ENCODE measurements around the gene CYBA. TPM values are rescaled to one million over a fixed set of nuclear protein-coding genes. Genes with fewer than 3 reads are reported as not detected.
A peak's percentile ranks its signal among the peaks of the same experiment; 100 is the strongest.

The CYBA gene
- total and polyA plus RNA-seq, 9 donors, result 6.5 to 244 (median 56.6) TPM

DNA sequence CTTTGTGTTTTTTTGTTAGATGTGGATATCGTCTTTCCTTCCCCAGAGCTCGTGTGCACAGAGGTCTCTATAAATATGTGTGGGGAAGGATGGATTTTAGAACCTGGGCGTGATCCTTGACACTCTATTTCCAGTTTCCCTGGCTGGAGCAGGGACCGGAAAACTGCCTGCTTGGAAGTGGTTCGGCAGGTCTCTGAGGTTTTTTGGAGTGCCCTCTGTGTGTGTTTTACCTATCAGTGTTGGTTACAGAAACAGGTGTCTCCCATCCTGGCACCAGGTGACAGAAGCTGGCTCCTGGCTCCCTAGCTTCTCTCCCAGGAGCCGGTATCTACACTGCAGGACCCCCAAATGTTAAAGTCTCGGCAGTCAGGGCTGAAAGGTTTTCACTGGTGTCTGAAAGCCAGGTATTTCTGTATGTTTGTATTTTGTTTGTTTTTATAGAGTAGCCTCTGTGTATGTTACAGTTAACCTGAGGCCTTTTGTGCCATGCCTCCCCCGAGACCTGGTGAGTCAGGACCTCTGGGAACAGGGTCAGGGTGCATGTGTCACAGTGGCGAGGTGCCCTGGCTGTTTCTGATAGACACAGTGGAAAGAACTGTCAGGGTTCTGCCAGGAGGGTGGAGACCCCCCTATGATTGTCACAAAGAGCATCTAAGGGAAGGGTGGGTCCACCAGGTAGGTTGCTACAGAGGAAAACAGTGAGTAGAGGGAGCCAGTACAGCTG, 49.4 kb downstream of the CYBA start:
- Histone ChIP-seq H3K36me3 (no peaks in the 10 kb centered on the region), H3K4me3 (no peak overlapping the region), H3K27me3 (no peaks in the 10 kb centered on the region), H3K9me3 (no peaks in the 10 kb centered on the region), H3K4me1 (ENCODE audit: insufficient read depth) (no peaks in the 10 kb centered on the region), H3K27ac (no peak overlapping the region)
- intact Hi-C loops (cut with DNase I), result no loop called here
- no peak for TF ChIP-seq EP300 (IDR thresholded peaks at IDR 0.05)
- TF ChIP-seq POLR2A (IDR thresholded peaks at IDR 0.05), result no peak
- TF ChIP-seq, protein P1, sequence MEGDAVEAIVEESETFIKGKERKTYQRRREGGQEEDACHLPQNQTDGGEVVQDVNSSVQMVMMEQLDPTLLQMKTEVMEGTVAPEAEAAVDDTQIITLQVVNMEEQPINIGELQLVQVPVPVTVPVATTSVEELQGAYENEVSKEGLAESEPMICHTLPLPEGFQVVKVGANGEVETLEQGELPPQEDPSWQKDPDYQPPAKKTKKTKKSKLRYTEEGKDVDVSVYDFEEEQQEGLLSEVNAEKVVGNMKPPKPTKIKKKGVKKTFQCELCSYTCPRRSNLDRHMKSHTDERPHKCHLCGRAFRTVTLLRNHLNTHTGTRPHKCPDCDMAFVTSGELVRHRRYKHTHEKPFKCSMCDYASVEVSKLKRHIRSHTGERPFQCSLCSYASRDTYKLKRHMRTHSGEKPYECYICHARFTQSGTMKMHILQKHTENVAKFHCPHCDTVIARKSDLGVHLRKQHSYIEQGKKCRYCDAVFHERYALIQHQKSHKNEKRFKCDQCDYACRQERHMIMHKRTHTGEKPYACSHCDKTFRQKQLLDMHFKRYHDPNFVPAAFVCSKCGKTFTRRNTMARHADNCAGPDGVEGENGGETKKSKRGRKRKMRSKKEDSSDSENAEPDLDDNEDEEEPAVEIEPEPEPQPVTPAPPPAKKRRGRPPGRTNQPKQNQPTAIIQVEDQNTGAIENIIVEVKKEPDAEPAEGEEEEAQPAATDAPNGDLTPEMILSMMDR (IDR thresholded peaks at IDR 0.05), result no peak
- DNase-seq, result no peak
- 85 to 88% (median 86%) methylated on average over 9 of the region's 9 CpGs for WGBS, 3 donors

DNA sequence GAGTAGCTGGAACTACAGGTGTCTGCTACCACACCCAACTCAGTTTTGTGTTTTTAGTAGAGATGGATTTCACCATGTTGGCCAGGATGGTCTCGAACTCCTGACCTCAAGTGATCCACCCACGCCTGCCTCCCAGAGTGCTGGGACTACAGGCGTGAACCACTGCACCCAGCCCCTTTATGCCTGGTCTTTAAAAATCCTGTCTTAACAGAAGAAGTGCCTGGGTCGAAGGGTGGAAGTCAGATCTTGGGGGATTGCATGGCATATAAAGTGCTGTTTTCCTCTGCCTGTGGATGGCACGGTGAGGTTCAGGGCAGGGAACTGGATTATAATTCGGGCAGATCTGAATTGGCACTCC, 50.3 kb downstream of the CYBA start:
- WGBS, 3 donors, result 89 to 91% (median 91%) methylated on average over 6 of the region's 6 CpGs
- Histone ChIP-seq H3K27ac (no peak overlapping the region), H3K36me3 (no peaks in the 10 kb centered on the region), H3K4me3 (no peak overlapping the region), H3K4me1 (ENCODE audit: insufficient read depth) (no peaks in the 10 kb centered on the region), H3K9me3 (no peaks in the 10 kb centered on the region), H3K27me3 (no peaks in the 10 kb centered on the region)
- TF ChIP-seq, protein P1 (IDR thresholded peaks at IDR 0.05), result no peak
- TF ChIP-seq POLR2A (IDR thresholded peaks at IDR 0.05) (no peak), EP300 (IDR thresholded peaks at IDR 0.05) (no peak)
- DNase-seq, result no peak
- intact Hi-C loops (cut with DNase I), result no loop called here

DNA sequence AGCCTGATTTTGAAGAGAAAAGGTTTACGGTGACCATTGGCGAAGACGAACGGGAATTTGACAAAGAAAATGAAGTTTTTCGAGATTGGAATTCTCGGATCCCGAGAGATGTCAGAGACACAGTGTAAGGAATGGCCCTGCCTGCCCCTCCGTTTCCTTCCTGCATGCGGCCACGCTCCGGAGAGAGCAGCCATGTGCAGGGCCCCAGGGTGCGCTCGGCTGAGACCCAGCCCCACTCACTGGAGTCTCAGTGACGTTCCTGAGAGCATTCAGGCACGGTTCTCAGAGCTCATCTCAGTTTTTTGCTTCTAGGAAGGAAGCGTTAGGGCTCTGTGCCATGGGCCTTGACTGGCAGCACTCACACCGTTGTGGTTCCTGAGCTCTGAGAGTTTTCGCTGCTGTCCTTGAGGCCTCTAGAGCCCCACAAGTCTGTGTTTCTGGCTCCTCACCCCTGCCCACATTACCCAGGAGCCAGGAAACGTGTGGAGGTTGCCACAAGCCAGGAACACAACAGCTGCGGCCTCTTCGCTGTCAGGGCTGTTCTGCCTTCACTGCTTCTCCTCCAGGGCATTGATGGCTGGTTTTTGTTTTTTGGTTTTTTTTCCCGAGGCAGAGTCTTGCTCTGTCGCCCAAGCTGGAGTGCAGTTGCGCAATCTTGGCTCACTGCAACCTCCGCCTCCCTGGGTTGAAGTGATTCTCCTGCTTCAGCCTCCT, 50.9 kb downstream of the CYBA start:
- no peaks in the 10 kb centered on the region for H3K36me3 ChIP-seq
- H3K4me3 ChIP-seq, result no peak overlapping the region
- no peak for TF ChIP-seq EP300 (IDR thresholded peaks at IDR 0.05)
- TF ChIP-seq POLR2A (IDR thresholded peaks at IDR 0.05), result no peak
- TF ChIP-seq, protein P1 (IDR thresholded peaks at IDR 0.05), result no peak
- peak in 2 of 5 donors; percentile 26 to 54 for DNase-seq
- H3K27me3 ChIP-seq, result no peaks in the 10 kb centered on the region
- intact Hi-C loops (cut with DNase I), result no loop called here
- no peaks in the 10 kb centered on the region for H3K4me1 ChIP-seq (ENCODE audit: insufficient read depth)
- 74 to 80% (median 79%) methylated on average over 25 of the region's 25 CpGs for WGBS, 3 donors
- no peaks in the 10 kb centered on the region for H3K9me3 ChIP-seq
- H3K27ac ChIP-seq, result no peak overlapping the region

DNA sequence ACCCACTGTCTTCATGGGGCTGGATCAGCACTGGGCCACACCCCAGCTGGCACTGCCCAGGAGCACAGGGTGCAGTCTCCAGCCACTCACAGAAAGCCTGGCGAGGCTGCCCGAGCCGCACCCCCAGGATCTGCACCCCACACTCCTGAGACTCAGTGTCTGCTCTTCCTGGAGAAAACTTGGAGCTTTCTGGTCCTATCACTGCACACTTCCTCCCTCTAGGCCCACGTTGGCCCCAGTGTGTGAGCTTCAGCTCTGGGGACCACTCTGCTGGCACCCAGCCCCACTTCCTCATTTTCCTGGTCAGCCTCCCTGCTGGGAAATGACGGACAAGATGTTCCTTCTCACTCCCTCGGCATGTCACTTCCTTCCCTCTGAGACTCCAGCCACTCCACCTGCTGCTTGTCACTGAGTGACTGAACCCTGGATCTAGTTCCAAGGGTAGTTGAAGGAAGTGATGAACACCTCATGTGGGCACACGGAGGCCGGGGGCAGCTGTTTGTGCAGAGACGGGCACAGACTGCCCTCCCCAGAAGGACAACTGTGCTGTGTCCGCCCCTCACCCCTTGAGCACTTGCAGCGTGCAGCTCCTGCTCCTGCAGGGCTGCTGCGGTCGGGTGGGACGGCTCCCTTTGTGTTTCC, 51.6 kb downstream of the CYBA start:
- Histone ChIP-seq H3K27me3 (no peaks in the 10 kb centered on the region), H3K27ac (no peak overlapping the region), H3K4me3 (no peak overlapping the region), H3K36me3 (no peaks in the 10 kb centered on the region), H3K4me1 (ENCODE audit: insufficient read depth) (no peaks in the 10 kb centered on the region), H3K9me3 (no peaks in the 10 kb centered on the region)
- intact Hi-C loops (cut with DNase I), result no loop called here
- peak in 2 of 5 donors; percentile 40 to 49 for DNase-seq
- 81 to 88% (median 83%) methylated on average over 14 of the region's 14 CpGs for WGBS, 3 donors
- TF ChIP-seq, protein P1 (IDR thresholded peaks at IDR 0.05), result no peak
- TF ChIP-seq EP300 (IDR thresholded peaks at IDR 0.05), result no peak
- no peak for TF ChIP-seq POLR2A (IDR thresholded peaks at IDR 0.05)

All from ovary (tissue), 9 donors.